GM20000 (cell line): ENCODE data around the gene ARL4A.

ENCODE experiments used
- DNase-seq: peaks from one replicate; pipeline ENCODE4 v3.0.0; 2012; ENCODE audit warnings: low spot score
- TF ChIP-seq, protein P1 (sequence below): IDR thresholded peaks from 2 replicates; pipeline ENCODE4 v1.5.1; 2012; ENCODE audit warnings: mild to moderate bottlenecking, control low read depth; ENCODE audit errors: extremely low read depth, missing control alignments

Gene ARL4A

GRCh38 chr7:12722636-12723605 is 35.5 kb downstream of the ARL4A start:
- DNase-seq = no peak
- TF ChIP-seq, protein P1, sequence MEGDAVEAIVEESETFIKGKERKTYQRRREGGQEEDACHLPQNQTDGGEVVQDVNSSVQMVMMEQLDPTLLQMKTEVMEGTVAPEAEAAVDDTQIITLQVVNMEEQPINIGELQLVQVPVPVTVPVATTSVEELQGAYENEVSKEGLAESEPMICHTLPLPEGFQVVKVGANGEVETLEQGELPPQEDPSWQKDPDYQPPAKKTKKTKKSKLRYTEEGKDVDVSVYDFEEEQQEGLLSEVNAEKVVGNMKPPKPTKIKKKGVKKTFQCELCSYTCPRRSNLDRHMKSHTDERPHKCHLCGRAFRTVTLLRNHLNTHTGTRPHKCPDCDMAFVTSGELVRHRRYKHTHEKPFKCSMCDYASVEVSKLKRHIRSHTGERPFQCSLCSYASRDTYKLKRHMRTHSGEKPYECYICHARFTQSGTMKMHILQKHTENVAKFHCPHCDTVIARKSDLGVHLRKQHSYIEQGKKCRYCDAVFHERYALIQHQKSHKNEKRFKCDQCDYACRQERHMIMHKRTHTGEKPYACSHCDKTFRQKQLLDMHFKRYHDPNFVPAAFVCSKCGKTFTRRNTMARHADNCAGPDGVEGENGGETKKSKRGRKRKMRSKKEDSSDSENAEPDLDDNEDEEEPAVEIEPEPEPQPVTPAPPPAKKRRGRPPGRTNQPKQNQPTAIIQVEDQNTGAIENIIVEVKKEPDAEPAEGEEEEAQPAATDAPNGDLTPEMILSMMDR = no peak

- TF ChIP-seq, protein P1 = no peak
- DNase-seq = no peak
Observed at GRCh38 chr7:12725575-12726316, 38.3 kb downstream of the ARL4A start.

GRCh38 chr7:12726908-12727307 is 39.5 kb downstream of the ARL4A start:
- no peak for DNase-seq

GRCh38 chr7:12727455-12728191 is 40.2 kb downstream of the ARL4A start:
- TF ChIP-seq, protein P1 = no peak
- no peak for DNase-seq

More at GRCh38 chr7:12726908-12727307, 39.5 kb downstream of the ARL4A start:
- TF ChIP-seq, protein P1 = no peak

- DNase-seq = no peak
- TF ChIP-seq, protein P1 = no peak
Observed at GRCh38 chr7:12728192-12728538, 40.7 kb downstream of the ARL4A start.

- no peak for DNase-seq
Observed at GRCh38 chr7:12729112-12729511, 41.7 kb downstream of the ARL4A start.

More at GRCh38 chr7:12729112-12729511, 41.7 kb downstream of the ARL4A start:
- TF ChIP-seq, protein P1 = no peak
